CD14-positive monocyte (primary cell): ENCODE data around the gene MARCKS. TPM values are rescaled to one million over a fixed set of nuclear protein-coding genes. Genes with fewer than 3 reads are reported as not detected.

Experiments
- DNase-seq, 3 donors: peaks; one replicate each; pipeline ENCODE4 v3.0.0-alpha.2; 2011 to 2022
- H2AFZ ChIP-seq: 2 replicates; pipeline ENCODE4 v1.6.0; 2012; ENCODE audit warnings: mild to moderate bottlenecking, low read depth, low read length, inconsistent platforms; ENCODE audit not compliant: insufficient read depth, poor library complexity, severe bottlenecking
- H3K27ac ChIP-seq, 2 donors: 1 replicate in 1 of 2; 2 replicates in 1 of 2; pipeline ENCODE4 v1.5.1; 2012 to 2013; ENCODE audit warnings: low read length in 2 of 2, control low read depth in 1 of 2, inconsistent platforms in 1 of 2, low read depth in 1 of 2, mild to moderate bottlenecking in 1 of 2
- H3K27me3 ChIP-seq, 2 donors: one replicate each; pipeline versions ENCODE4 v1.6.0 to v1.6.1; 2011 to 2013; ENCODE audit warnings: low read length in 2 of 2; ENCODE audit not compliant: control insufficient read depth in 2 of 2, insufficient read depth in 2 of 2
- H3K36me3 ChIP-seq, 2 donors: replicated peaks in 1 of 2; 1 replicate in 1 of 2; 2 replicates in 1 of 2; pipeline versions ENCODE4 v1.5.1 to v1.6.1; 2012 to 2013; ENCODE audit warnings: low read length in 2 of 2, control low read depth in 1 of 2, inconsistent platforms in 1 of 2, mild to moderate bottlenecking in 1 of 2; ENCODE audit not compliant: insufficient read depth in 2 of 2, control insufficient read depth in 1 of 2
- H3K4me1 ChIP-seq, 2 donors: 1 replicate in 1 of 2; 2 replicates in 1 of 2; pipeline versions ENCODE4 v1.5.1 to v1.6.1; 2012 to 2013; ENCODE audit warnings: low read length in 2 of 2, control low read depth in 1 of 2, inconsistent platforms in 1 of 2, mild to moderate bottlenecking in 1 of 2, moderate library complexity in 1 of 2; ENCODE audit not compliant: insufficient read depth in 2 of 2, control insufficient read depth in 1 of 2
- H3K4me2 ChIP-seq: replicated peaks from 2 replicates; pipeline ENCODE3; 2012; ENCODE audit warnings: low read length, moderate library complexity, mild to moderate bottlenecking; ENCODE audit not compliant: poor library complexity, severe bottlenecking; ENCODE audit errors: extremely low read depth
- H3K4me3 ChIP-seq, 3 experiments: fragments of 200-600 bp in 1 of 3; sonication (generic) in 1 of 3; replicated peaks in 1 of 3; 1 replicate in 2 of 3; 2 replicates in 1 of 3; pipeline ENCODE4 v1.5.1; 2011 to 2013; ENCODE audit warnings: low read length in 3 of 3, mild to moderate bottlenecking in 3 of 3, control low read depth in 2 of 3, low read depth in 2 of 3, inconsistent platforms in 1 of 3, moderate library complexity in 1 of 3
- H3K79me2 ChIP-seq: 2 replicates; pipeline ENCODE4 v1.6.0; 2012; ENCODE audit warnings: mild to moderate bottlenecking, control low read depth, inconsistent platforms, low read length, moderate library complexity; ENCODE audit not compliant: insufficient read depth
- H3K9ac ChIP-seq: 2 replicates; pipeline ENCODE4 v1.6.0; 2017; ENCODE audit warnings: low read length, mild to moderate bottlenecking; ENCODE audit not compliant: insufficient read depth, poor library complexity, severe bottlenecking
- H3K9me3 ChIP-seq, 2 donors: replicated peaks in 1 of 2; 1 replicate in 1 of 2; 2 replicates in 1 of 2; pipeline versions ENCODE4 v1.5.1 to v1.6.1; 2012 to 2013; ENCODE audit warnings: low read length in 2 of 2, control low read depth in 1 of 2; ENCODE audit not compliant: control insufficient read depth in 1 of 2, insufficient read depth in 1 of 2
- H4K20me1 ChIP-seq: 2 replicates; pipeline ENCODE4 v1.6.0; 2012; ENCODE audit warnings: mild to moderate bottlenecking, low read length, control low read depth, moderate library complexity; ENCODE audit not compliant: insufficient read depth
- H3K27ac Mint-ChIP-seq, 7 donors: one replicate each; pipeline ENCODE4 v1.8.0; 2020; ENCODE audit warnings: mild to moderate bottlenecking in 7 of 7, mixed read lengths in 7 of 7, moderate library complexity in 6 of 7, inconsistent platforms in 2 of 7
- H3K27me3 Mint-ChIP-seq, 3 donors: one replicate each; pipeline ENCODE4 v1.8.0; 2021 to 2022; ENCODE audit warnings: low read depth in 3 of 3, mild to moderate bottlenecking in 3 of 3, mixed read lengths in 3 of 3, moderate library complexity in 3 of 3, inconsistent platforms in 1 of 3
- H3K36me3 Mint-ChIP-seq, 2 donors: one replicate each; pipeline ENCODE4 v1.8.0; 2020; ENCODE audit warnings: mixed read lengths in 2 of 2, inconsistent platforms in 1 of 2, mild to moderate bottlenecking in 1 of 2
- H3K4me1 Mint-ChIP-seq: one replicate; pipeline ENCODE4 v1.8.0; 2020; ENCODE audit warnings: mild to moderate bottlenecking, mixed read lengths
- H3K4me3 Mint-ChIP-seq, 2 donors: one replicate each; pipeline ENCODE4 v1.8.0; 2020; ENCODE audit warnings: mild to moderate bottlenecking in 2 of 2, mixed read lengths in 2 of 2, moderate library complexity in 1 of 2
- H3K9me3 Mint-ChIP-seq, 7 donors: one replicate each; pipeline ENCODE4 v1.8.0; 2020 to 2022; ENCODE audit warnings: mixed read lengths in 7 of 7, mild to moderate bottlenecking in 6 of 7, moderate library complexity in 6 of 7, inconsistent platforms in 2 of 7
- WGBS: methylation state at CpG from one replicate; pipeline ENCODE4 v1.1.5; 2013; ENCODE audit warnings: missing lambda C conversion rate; ENCODE audit not compliant: insufficient coverage; 5-methylcytosine and 5-hydroxymethylcytosine counted together
- intact Hi-C, 2 donors: fragments of 100-400 bp; cut with micrococcal nuclease; formaldehyde crosslinking; loops; one replicate each; pipeline versions ENCODE4 v1.15.0 to v1.15.1; 2023
- polyA plus RNA-seq, 3 donors: library from polyadenylated mRNA; depleted of rRNA in 1 of 3; unstranded in 2 of 3; stranded (reverse) in 1 of 3; fragments of 300-500 nt in 2 of 3; fragments of >200 nt in 1 of 3; fragmentation: Illumina TruSeq in 2 of 3; gene quantifications; 1 replicate in 2 of 3; 2 replicates in 1 of 3; pipeline ENCODE4 v1.2.3, GENCODE V29; 2012 to 2021
- TF ChIP-seq, protein P1 (sequence below): fragments of 200-600 bp; IDR thresholded peaks from one replicate; pipeline ENCODE4 v1.8.0; 2022; ENCODE audit warnings: antibody characterized with exemption, mild to moderate bottlenecking

Gene MARCKS
- polyA plus RNA-seq, 3 donors, result 12.1 to 22.9 (median 14.4) TPM

DNA sequence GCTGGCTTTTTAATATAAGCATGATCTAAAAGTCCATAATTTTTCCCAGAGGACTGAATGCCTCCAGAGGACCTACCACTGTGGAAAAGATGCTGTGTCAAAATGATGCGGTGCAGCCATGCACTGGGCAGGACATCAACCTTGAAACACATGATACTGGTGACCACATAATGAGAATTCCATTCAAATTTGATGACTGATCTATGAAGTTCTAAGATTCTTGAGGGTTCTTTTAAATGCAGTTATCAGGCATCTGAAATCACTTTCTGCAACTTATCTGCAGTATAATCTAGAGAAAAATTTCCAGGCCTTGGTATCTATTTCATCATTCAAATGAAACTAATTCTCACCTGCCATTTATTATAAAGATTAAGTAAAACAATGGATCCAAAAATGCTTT lies 15.0 kb upstream of the MARCKS start:
- Histone ChIP-seq H3K27ac (no peak overlapping the region), H3K9ac (no peak overlapping the region), H4K20me1 (no peaks in the 10 kb centered on the region), H3K79me2 (no peaks in the 10 kb centered on the region), H3K27me3 (no peaks in the 10 kb centered on the region), H3K9me3 (no peaks in the 10 kb centered on the region), H3K36me3 (no peaks in the 10 kb centered on the region), H3K4me3 (no peak overlapping the region), H3K4me2 (no peak overlapping the region), H2AFZ (no peak overlapping the region), H3K4me1 (no peaks in the 10 kb centered on the region)
- H3K27me3 Mint-ChIP-seq, result peaks cover 0 to 1% (median 0%) of the 10 kb centered on the region in 3 donors
- H3K4me1 Mint-ChIP-seq, result no peaks in the 10 kb centered on the region
- H3K27ac Mint-ChIP-seq, result no peak overlapping the region
- no peaks in the 10 kb centered on the region for H3K36me3 Mint-ChIP-seq
- TF ChIP-seq, protein P1, sequence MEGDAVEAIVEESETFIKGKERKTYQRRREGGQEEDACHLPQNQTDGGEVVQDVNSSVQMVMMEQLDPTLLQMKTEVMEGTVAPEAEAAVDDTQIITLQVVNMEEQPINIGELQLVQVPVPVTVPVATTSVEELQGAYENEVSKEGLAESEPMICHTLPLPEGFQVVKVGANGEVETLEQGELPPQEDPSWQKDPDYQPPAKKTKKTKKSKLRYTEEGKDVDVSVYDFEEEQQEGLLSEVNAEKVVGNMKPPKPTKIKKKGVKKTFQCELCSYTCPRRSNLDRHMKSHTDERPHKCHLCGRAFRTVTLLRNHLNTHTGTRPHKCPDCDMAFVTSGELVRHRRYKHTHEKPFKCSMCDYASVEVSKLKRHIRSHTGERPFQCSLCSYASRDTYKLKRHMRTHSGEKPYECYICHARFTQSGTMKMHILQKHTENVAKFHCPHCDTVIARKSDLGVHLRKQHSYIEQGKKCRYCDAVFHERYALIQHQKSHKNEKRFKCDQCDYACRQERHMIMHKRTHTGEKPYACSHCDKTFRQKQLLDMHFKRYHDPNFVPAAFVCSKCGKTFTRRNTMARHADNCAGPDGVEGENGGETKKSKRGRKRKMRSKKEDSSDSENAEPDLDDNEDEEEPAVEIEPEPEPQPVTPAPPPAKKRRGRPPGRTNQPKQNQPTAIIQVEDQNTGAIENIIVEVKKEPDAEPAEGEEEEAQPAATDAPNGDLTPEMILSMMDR, result no peak
- no CpG with 5 or more reads among the region's 1 CpG for WGBS
- no peak overlapping the region for H3K4me3 Mint-ChIP-seq
- DNase-seq, result no peak
- peaks cover 0 to 2% (median 0%) of the 10 kb centered on the region in 7 donors for H3K9me3 Mint-ChIP-seq
- intact Hi-C loops, result no loop called here

DNA sequence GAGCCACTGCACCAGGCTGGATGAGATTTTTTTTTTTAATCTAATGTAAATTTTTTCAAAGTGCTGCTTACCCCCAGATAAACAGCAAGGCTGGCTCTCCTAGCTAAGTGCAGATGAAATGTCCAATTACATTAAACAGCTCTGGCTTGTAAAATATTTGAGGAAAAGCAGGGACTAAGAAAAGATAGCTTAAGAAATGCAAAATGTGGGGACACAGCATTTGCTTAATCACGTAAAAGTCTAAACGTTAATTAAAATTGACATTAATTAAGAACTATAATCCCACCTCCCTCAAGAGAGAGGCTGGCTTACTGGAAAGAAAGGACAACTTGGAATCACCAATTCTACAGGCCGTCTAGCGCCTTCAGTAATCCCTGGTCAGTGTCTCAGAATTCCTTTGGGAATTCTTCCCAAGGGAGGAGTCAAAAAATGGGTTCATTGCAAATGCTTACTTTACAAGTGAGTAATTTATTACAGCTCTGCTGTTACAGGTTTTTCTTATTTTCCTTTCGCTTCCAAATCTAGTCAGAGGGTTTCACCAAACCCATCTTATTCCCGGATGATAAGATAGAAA lies 13.6 kb upstream of the MARCKS start:
- Histone ChIP-seq H3K27me3 (no peaks in the 10 kb centered on the region), H3K9ac (no peak overlapping the region), H3K4me3 (no peak overlapping the region), H3K27ac (no peak overlapping the region), H3K4me1 (no peaks in the 10 kb centered on the region), H4K20me1 (no peaks in the 10 kb centered on the region), H2AFZ (no peak overlapping the region), H3K9me3 (no peaks in the 10 kb centered on the region), H3K79me2 (no peaks in the 10 kb centered on the region), H3K4me2 (no peak overlapping the region), H3K36me3 (no peaks in the 10 kb centered on the region)
- Mint-ChIP-seq H3K4me3 (no peak overlapping the region), H3K27me3 (peaks cover 0 to 3% (median 2%) of the 10 kb centered on the region in 3 donors), H3K27ac (no peak overlapping the region), H3K9me3 (no peaks in the 10 kb centered on the region), H3K36me3 (no peaks in the 10 kb centered on the region), H3K4me1 (no peaks in the 10 kb centered on the region)
- TF ChIP-seq, protein P1, result no peak
- intact Hi-C loops, result no loop called here
- WGBS, result 100% methylated on average over 2 of the region's 6 CpGs
- DNase-seq, result no peak
